Measurements from ENCODE around the gene ARRDC5.
A peak's percentile ranks its signal among the peaks of the same experiment; 100 is the strongest.
"Not testable (repeated sequence)": the region's sequence is repeated elsewhere in the genome, so short reads cannot be mapped to it uniquely, and the experiment has no call there.

ARRDC5 gene

GRCh38 chr19:4909897-4910593 is 7.3 kb upstream of the ARRDC5 start:
- peak; percentile 92 for DNase-seq (ENCODE audit: low read depth)

GRCh38 chr19:4909156-4909896 is 6.6 kb upstream of the ARRDC5 start, which contains the start of gene UHRF1:
UHRF1 (plus strand) TSS chr19:4909501; CDS start chr19:4910886, 1,385 bp downstream.
- DNase-seq (ENCODE audit: low read depth) = peak; percentile 73

- no peak for DNase-seq (ENCODE audit: low read depth)
Observed at GRCh38 chr19:4908781-4909155, 6.1 kb upstream of the ARRDC5 start.

GRCh38 chr19:4908360-4908759 is 5.7 kb upstream of the ARRDC5 start:
- no peak for DNase-seq (ENCODE audit: low read depth)

GRCh38 chr19:4906963-4907362 is 4.3 kb upstream of the ARRDC5 start:
- no peak for DNase-seq (ENCODE audit: low read depth)

GRCh38 chr19:4904481-4904880 is 1.8 kb upstream of the ARRDC5 start:
- DNase-seq (ENCODE audit: low read depth) = no peak

GRCh38 chr19:4900879-4901278 is 1.8 kb downstream of the ARRDC5 start:
- DNase-seq (ENCODE audit: low read depth) = not testable (repeated sequence)

GRCh38 chr19:4897146-4897545 is 5.5 kb downstream of the ARRDC5 start:
- no peak for DNase-seq (ENCODE audit: low read depth)

- no peak for DNase-seq (ENCODE audit: low read depth)
Observed at GRCh38 chr19:4896372-4896771, 6.3 kb downstream of the ARRDC5 start.

GRCh38 chr19:4892962-4893361 is 9.7 kb downstream of the ARRDC5 start:
- not testable (repeated sequence) for DNase-seq (ENCODE audit: low read depth)

- no peak for DNase-seq (ENCODE audit: low read depth)
Observed at GRCh38 chr19:4891066-4891465, 11.6 kb downstream of the ARRDC5 start.

- no peak for DNase-seq (ENCODE audit: low read depth)
Observed at GRCh38 chr19:4889034-4889815, 13.5 kb downstream of the ARRDC5 start.

- DNase-seq (ENCODE audit: low read depth) = not testable (repeated sequence)
Observed at GRCh38 chr19:4887803-4888202, 14.9 kb downstream of the ARRDC5 start.

GRCh38 chr19:4884993-4885392 is 17.7 kb downstream of the ARRDC5 start:
- not testable (repeated sequence) for DNase-seq (ENCODE audit: low read depth)

- not testable (repeated sequence) for DNase-seq (ENCODE audit: low read depth)
Observed at GRCh38 chr19:4882874-4883273, 19.8 kb downstream of the ARRDC5 start.

GRCh38 chr19:4879041-4879440 is 23.7 kb downstream of the ARRDC5 start:
- DNase-seq (ENCODE audit: low read depth) = no peak

- no peak for DNase-seq (ENCODE audit: low read depth)
Observed at GRCh38 chr19:4878491-4878968, 24.2 kb downstream of the ARRDC5 start.

GRCh38 chr19:4877753-4878490 is 24.8 kb downstream of the ARRDC5 start:
- DNase-seq (ENCODE audit: low read depth) = no peak

- DNase-seq (ENCODE audit: low read depth) = no peak
Observed at GRCh38 chr19:4873930-4874329, 28.8 kb downstream of the ARRDC5 start.

- no peak for DNase-seq (ENCODE audit: low read depth)
Observed at GRCh38 chr19:4871711-4872110, 31.0 kb downstream of the ARRDC5 start.

GRCh38 chr19:4870025-4870700 is 32.5 kb downstream of the ARRDC5 start:
- DNase-seq (ENCODE audit: low read depth) = peak; percentile 11

Data from activated T-cell treated with anti-CD3 and anti-CD28 coated beads for 24 hours (primary cell).